HG03108 (cell line): ENCODE measurements around the gene DPYD.

Experiments
- ATAC-seq: cut with Tn5 transposase; IDR thresholded peaks from one replicate; pipeline ENCODE4 v1.9.1; 2021; ENCODE audit warnings: moderate library complexity; ENCODE audit not compliant: unreplicated experiment

Gene DPYD

DNA sequence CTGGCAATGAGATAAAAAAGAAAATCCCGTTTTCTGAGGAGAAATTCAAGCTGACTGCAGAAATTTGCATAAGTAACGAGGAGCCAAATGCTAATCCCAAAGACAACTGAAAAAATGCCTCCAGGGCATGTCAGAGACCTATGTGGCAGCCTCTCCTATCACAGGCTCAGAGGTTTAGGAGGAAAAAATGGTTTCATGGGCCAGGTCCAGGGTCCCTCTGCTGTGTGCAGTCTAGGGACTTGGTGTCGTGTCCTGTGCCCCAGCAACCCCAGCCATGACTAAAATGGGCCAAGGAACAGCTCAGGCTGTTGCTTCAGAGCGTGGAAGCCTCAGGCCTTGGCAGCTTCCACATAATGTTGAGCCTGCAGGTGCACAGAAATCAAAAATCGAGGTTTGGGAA is 456.5 kb downstream of the DPYD start:
- no peak for ATAC-seq

DNA sequence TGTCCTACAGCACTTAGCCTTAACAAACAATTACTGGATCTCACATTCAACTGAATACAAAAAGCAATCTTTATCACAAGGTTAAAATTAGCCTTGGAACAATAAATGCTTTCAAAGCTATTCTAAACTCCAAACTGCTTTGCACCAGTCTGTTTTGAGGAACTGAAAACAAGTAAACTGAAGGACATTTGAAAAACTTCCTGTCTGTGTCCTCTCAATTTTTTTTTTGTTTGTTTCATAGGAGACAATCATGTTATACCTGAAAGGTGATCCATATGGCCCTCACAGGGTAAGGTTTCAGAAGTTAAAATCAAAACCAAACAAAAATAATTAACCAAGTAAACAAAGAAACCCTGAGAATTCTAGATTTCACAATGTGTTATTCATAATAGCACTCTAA is 459.1 kb downstream of the DPYD start:
- ATAC-seq = peak; percentile 99

DNA sequence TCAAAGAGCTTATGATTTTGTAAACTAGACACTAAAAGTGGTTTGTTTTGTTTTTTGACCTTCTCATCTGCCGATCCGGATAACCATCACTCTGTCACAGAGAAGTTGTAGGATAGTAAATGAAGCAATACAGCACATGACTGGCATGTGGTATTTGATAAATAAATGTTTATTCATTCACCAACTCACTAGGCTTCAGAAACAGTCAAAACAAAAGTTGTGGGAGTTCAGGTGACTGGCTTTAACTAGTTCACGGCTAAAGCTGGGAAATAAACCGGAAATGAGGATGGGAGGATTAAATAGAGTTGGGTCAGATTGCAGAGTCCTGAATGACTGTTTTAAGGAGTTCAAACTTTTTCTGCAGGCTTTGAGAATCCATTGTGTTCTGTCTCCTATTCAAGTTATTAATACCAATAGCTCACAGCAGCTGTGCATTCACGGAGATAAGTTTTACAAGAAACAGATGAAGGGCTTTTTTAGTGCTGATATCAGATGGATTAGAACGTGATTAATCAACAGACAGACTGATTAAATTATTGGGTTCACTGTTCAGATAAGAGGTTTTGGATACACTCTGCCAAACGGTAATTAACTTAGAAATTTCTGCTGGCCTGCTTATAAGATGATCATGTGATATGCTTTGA is 463.3 kb downstream of the DPYD start:
- ATAC-seq = no peak

DNA sequence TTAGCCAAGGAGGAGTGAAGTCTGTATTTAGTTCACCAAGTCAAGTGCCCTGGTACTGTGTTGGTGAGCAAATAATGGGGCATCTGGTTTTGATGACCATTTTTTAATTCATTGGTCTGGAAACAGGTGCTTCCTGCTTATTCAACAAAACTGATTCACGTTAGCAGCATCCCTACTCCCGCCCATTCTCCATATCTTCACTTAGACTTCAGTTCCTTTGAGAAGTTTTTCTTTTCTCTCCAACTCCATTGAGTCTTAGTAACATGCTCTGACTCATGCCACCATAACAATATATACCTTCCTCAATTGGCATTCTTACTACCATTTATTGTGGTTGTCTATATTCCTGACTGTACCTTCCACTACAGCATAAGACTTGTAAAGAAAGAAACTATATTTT is 468.9 kb downstream of the DPYD start:
- no peak for ATAC-seq

DNA sequence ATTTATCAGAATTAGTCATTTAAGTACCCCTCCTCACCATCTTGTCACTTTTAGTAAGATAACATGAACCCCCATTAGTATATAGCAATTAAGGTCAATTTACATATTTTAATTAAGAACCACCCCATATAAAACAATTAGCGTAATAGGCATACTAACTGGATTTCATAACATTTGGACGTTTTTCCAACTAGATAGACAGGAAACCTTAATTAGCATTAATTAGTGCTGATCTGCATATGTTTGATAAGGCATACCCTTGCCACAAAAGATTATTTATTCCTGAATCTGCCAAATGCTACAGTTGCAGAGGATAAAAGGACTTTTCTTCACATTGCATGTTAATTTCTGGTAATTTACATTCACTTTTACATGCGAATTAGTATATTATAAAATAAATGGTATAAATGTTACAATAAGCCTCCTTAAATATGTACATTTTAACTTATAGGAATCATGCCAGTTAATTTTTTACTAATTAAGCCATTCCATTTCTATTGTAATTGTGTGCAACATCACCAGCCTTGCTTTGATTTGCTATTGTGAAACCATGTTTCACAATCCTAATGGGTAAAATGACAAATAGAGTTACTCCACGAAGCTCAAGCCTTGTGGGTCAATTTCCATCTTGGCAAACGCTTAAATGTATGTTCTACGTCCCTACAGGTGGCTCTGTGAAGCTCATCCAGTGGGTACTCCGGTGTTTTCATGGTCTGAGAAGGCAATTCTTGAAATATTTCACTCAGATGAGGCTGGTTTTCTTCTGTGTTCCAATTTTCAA is 469.6 kb downstream of the DPYD start:
- ATAC-seq = no peak

DNA sequence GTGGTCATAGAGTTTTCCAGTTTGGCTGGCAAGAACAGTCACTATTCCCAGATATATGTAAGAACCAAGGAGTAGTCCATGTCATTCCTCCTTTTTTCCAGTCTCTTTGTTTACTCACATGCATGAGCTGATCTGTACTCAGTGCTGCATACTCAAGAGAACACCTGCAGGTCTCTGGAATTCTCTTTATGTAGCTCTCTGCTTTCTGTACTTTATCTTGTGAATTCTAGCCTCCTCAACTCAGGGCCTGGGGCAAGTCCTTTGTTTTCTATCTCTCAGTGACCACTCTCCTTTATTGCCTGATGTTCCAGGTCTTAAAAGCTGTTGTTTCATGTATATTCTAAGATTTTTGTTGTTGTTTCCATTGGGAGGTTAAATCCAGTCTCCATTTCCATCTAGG is 478.9 kb downstream of the DPYD start:
- no peak for ATAC-seq

DNA sequence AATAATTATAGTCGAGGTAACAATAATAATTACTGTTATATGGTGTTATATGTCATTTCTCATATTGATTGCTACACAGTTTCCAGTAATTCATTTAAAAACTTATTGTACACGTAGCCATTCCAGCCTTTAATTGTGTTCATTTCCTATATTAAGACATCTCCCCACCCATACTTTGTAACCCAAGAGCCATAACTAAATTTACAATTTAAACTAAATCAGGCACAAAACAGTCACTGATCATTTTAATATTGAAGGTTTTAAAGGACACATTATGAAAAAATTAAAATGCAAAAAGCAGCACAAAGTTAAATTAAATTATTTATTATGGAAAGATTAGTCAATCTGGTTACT is 487.0 kb downstream of the DPYD start:
- no peak for ATAC-seq

DNA sequence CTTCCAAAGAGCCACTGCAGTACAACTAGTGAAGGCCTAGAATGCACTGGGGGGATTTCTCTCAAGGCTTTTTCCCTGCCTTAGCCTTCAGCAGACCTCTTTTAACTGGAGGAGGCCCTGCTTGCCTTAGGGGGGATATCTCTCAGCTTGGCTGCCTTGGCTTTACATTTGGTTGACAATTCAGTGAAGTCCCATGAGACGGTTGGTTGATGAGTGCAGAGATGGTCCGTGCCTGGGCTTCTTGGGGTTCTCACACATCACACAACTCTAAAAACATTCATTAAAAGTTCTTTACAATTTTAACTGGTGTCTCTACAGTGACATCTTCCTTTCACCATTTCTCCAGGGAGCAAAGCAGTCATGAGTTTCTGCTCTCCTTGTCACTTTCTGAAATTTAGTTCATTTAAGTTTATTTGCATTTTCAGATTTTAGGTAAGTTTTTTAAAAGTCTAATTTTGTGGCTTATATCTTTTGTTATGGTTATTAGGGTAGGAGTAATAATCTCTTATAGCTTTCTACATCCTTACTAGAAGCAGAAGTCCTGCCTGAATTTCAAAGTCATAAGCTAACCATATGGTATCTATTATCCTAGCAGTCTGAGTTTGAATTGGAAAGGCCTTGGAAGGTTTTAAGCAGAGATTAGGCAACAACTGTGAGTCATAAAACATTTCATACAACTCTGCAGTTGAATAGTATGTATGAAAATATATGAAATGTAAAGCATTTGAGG is 487.6 kb downstream of the DPYD start:
- no peak for ATAC-seq

DNA sequence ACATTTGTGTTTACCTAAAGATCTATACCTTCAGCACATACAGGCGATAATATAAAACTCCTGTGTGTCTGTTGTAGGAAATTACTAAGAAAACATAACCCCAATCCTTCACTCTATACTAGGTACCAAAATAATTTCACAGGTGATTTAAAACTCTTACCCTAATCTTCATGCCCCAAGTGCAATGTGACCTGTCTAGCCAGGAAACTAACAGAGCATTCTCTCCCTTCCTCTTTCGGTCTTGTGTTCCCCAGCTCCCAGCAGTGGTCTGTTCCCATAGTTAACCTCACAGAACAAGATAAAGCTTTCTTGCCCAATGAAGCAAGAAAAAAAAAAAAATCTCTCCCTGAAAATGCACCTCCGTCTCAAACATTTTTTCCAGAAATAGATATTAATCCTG is 493.5 kb downstream of the DPYD start:
- no peak for ATAC-seq

DNA sequence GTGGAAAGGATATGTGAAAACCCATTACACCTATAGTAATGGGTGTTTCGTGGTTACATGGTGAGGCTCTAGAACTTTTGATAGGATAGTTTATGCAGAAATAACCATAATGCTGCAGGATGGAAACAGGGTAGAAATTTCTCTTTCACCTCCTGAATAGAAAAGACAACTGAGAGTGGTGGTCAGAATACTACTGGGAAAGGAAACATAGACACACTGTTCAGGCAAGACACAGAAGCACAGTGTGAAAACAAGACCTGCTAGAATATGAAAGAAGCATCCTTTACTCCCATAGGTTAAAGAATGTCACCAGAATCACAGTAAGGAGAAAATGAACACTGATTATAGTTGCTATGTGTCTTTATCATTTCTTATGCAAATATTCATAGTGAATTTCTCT is 496.6 kb downstream of the DPYD start:
- ATAC-seq = peak; percentile 45

DNA sequence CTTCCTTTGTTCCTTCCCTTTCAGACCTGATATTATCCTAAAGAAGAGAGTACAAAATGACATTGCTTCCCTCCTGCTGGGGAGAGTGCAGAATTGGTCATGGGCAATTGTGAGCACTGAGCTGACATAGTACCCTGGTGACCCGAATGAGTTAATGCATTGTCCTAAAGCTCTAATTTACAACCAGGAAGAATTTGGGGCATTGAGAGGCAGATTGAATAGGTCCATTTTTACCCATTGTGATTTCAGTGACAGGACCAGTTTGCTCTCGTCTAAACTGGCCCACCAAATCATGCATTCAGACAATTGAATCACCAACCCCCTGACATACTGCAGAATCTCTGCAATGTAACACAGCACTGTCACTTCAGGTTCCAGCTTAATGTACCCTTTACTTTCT is 497.4 kb downstream of the DPYD start:
- no peak for ATAC-seq

DNA sequence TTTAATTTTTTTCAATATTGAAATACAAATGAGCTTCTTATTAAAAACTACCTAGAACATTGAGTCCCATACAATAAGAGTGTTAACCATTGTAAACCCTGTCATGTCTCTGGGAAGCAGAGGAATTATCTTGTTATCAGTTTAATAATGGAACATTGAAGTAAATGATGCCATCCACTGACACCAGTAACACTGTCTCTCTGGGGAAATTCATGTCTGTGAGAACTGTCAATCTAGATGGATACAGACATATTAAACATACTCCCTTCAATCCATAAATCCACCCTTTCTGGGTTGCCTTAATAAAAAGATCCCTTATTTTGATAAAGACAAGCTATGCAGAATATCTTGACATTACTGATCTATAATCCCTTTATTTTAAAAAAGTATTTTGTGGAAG is 503.2 kb downstream of the DPYD start:
- no peak for ATAC-seq

DNA sequence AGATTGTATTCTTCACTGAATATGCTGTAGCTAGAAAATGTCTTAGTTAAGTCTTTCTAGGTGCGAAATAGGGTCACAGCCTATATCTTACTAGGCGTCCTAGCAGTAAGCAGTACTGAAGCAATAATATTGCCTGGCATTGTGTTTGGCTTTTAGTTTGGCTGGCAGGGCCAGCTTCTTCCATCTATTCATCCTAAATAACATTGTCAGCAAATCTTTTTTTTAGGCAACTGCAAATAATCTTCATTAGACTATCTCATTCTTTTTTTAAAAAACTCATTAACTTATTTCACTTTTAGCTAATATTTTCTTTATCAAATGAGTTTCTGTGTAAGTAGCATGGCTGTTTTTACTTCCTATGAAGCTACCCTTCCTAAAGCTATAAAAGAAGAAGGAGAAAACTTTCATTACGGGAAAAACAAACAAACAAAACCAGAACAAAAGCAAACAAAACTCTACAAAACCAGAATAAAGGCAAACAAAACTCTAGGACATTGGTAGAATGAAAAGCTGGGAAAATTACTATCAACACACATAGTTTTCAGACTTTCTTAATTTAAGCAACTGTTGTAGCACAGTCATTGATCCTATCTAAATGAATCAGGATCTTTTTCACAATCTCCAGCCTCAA is 506.0 kb downstream of the DPYD start:
- no peak for ATAC-seq

DNA sequence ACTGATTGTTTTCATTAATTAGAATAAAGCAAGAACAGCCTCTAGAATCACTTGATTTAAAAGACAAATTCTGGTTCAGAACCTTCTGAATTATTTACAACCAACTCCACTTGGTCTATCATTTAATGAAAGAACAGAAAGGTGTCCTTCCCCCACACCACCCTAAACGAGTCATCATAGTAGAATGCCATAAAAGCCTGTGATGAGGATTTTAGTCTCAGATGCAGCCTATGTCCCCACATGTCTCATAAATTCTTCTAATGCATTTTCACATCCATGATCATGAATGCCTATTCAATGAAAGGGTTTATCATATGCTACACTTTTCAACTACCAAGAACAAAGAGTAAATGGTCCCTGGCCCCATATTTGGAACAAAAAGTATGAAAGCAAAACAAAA is 508.1 kb downstream of the DPYD start:
- no peak for ATAC-seq

DNA sequence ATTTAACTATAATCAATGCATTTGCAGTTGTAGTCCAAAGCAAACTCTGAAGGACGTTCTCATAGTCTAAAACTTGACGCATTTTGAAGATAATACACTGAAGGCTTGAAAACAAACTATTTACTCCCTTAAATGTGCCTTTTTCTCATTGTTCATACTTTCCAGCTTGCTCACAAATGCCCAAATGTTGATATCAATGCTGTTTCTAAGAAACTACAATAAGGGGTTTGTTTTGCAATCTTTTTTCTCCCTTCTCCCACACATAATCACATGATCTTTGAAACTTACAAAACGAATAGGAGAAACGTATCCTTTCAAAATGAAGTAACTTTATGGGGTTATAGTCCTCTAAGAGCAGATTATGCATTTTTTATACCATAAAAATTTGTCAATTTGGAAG is 508.7 kb downstream of the DPYD start:
- ATAC-seq = no peak

DNA sequence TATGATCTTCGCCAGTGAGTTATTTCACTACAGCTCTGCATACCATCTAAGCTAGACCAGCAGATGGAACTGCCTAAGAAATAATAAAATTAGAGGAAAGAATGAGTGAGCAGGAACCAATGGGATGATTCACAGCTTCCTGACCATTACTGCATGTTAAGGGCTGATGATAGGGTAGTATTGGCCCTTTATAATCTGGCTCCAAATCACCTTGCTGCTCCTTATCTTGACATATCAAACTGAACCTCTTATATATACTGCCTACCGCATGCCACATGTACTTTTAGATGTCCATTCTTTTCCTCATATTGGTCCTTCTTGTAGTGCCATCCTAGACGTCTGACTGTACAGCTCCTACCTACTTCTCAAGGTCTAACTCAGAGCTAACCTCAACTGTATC is 524.4 kb downstream of the DPYD start:
- no peak for ATAC-seq

DNA sequence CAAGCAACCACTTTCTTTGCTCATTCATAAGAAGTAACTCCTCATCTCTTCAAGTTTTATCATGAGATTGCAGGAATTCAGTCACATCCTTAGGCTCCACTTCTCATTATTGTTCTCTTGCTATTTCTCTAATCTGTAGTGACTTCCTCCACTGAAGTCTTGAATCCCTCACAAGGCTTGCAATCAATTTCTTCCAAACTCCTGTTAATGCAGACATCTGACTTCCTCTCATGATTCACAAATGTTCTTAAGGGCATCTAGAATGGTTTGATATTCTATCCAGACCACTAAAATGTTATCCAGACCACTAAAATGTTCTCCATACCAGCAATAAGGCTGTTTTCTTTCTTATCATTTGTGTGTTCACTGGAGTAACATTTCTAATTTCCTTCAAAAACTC is 528.1 kb downstream of the DPYD start:
- ATAC-seq = no peak

DNA sequence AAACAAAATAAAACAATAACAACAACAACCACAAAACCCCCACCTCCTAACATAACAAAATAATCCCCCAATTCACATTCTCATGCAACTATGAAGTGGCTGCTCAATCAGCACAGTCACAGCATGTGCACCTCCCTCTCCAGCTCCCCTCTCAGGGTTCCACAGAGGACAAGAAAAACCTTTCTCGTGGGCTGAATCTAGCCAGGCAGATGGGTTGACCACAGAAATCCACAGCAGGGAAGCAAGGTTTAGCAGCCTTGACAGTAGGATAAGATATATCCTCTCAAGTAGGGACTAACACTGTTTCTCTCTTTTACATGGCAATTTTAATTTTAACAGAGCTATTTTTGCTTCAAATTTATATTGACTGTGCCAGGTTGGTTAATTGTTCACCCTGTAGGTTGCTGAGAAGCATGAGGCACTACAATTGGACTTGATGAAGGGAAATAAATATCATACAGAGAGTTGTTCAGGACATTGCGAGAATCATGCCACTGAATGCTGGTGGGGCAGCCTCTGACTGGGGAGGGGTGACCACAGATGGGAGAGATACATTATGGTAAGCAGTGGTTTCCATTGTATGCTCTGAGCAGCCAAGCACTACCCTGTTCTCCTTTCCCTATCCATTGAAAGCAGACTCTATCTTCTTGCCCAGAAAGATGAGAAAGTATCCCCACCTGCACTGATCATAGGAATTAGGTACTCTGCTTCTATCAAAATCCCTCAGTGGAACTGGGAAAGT is 535.1 kb downstream of the DPYD start:
- ATAC-seq = no peak

DNA sequence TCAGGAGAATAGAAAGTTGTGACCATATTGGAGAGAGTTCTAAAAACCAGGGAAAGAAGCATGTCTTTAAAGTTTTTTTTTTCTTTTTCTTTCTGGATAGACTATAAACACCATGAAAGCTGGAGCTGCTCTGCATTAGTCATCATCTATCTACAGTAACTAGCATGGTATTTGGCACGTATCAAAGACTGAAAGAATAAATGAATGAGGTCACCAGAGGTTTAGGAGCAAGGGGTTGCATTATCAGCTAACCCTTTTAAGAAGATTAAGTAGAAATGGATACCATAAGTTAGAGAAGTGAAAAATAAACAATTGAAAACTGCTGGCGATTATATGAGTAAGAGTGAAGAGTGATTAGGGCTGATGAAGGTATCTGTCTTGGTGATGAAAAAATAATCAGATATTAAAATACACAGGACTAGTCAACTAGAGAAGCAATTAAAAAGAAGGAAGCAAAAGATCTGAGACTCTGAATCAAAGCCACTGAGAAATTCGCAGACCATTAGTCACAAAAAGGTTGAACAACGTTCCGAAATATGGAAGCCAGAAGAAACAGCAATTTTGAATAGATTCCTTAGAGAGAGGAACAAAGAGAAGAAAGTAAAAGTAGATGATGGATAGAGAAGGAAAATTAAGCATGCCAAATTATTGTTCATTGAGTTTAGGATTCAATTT is 536.4 kb downstream of the DPYD start:
- no peak for ATAC-seq

DNA sequence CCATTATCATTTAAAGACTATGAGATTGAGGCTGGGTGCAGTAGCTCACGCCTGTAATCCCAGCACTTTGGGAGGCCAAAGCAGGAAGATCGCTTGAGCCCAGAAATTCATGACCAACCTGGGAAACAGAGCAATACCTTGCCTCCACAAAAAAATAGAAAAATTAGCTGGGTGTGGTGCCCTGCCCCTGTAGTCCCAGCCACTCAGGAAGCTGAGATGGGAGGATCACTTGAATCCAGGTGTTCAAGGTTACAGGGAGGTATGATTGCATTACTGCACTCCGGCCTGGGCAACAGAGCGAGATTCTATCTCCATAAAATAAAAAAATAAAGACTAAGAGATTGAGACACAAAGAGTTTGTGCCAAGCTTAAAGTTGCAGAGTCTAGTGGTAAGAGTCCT is 537.0 kb downstream of the DPYD start:
- ATAC-seq = no peak

DNA sequence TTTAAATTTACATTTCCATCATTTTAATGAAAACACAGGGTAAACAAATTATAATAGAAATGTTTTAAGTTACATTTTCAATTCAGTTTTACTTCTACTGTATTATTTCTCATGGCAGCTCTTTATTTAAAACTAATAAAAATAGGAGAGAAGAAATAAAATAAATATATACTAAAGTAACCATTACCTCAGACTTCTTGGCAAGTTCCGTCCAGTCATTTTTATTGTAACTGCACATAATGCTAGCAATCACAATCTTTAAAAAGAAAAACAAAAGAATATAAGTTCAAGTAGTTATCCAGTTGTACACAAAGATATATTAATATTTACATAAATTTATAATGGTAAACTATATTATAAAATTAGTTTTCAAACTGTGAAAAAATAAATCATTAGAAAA is 538.6 kb downstream of the DPYD start:
- no peak for ATAC-seq
